Activated CD4-positive, alpha-beta memory T cell treated with anti-CD3 and anti-CD28 coated beads for 36 hours (primary cell): Measurements from ENCODE around the gene AAR2. TPM values are rescaled to one million over a fixed set of nuclear protein-coding genes. Genes with fewer than 3 reads are reported as not detected.

ENCODE experiments used
- CTCF ChIA-PET: fragments of 350-600 bp; sonication (Branson Sonifier 250); formaldehyde crosslinking; loops from one replicate; lab custom pipeline; 2021; ENCODE audit warnings: antibody characterized with exemption, inconsistent platforms; lab: Charles Lee
- POLR2A ChIA-PET: fragments of 350-600 bp; sonication (Branson Sonifier 250); formaldehyde crosslinking; loops from one replicate; lab custom pipeline; 2021; ENCODE audit warnings: antibody characterized with exemption; lab: Charles Lee
- DNase-seq: peaks from one replicate; pipeline ENCODE4 v3.0.0-alpha.2; 2020
- H3K27ac Mint-ChIP-seq: one replicate; pipeline ENCODE4 v1.8.0; 2021; ENCODE audit warnings: mixed read lengths
- H3K27me3 Mint-ChIP-seq: one replicate; pipeline ENCODE4 v1.8.0; 2021; ENCODE audit warnings: mixed read lengths
- H3K36me3 Mint-ChIP-seq: one replicate; pipeline ENCODE4 v1.8.0; 2021; ENCODE audit warnings: mixed read lengths
- H3K4me1 Mint-ChIP-seq: one replicate; pipeline ENCODE4 v1.8.0; 2021; ENCODE audit warnings: low read depth, mixed read lengths
- H3K4me3 Mint-ChIP-seq: one replicate; pipeline ENCODE4 v1.8.0; 2021; ENCODE audit warnings: mild to moderate bottlenecking, mixed read lengths
- H3K9me3 Mint-ChIP-seq: one replicate; pipeline ENCODE4 v1.8.0; 2021; ENCODE audit warnings: mixed read lengths
- intact Hi-C: fragments of 100-400 bp; cut with micrococcal nuclease; formaldehyde crosslinking; loops from one replicate; pipeline ENCODE4 v1.15.1; 2023
- total RNA-seq, 2 experiments: library from RNA; stranded (reverse); gene quantifications; one replicate each; pipeline ENCODE4 v1.2.3, GENCODE V29; 2021

Gene AAR2
- total RNA-seq, 2 experiments from 2014 or later, result 17.3 to 17.8 TPM

GRCh38 chr20:36219671-36220220 is 16.5 kb upstream of the AAR2 start:
- Mint-ChIP-seq H3K4me3 (no peak overlapping the region), H3K4me1 (no peaks in the 10 kb centered on the region), H3K27ac (no peak overlapping the region), H3K27me3 (no peaks in the 10 kb centered on the region), H3K9me3 (no peaks in the 10 kb centered on the region), H3K36me3 (no peaks in the 10 kb centered on the region)
- DNase-seq, result no peak
- ChIA-PET CTCF (interaction anchor here (0.8 kb wide), 1 partner anchor 20 kb away, joined by 3 read pairs; no protein-coding TSS in a partner anchor), POLR2A (no interaction called here)
- intact Hi-C loops, result no loop called here

GRCh38 chr20:36225666-36226065 is 10.6 kb upstream of the AAR2 start:
- H3K9me3 Mint-ChIP-seq, result no peaks in the 10 kb centered on the region
- H3K4me1 Mint-ChIP-seq, result no peaks in the 10 kb centered on the region
- POLR2A ChIA-PET, result no interaction called here
- no peak for DNase-seq
- intact Hi-C loops, result no loop called here
- H3K27ac Mint-ChIP-seq, result no peak overlapping the region
- peaks cover 4% of the 10 kb centered on the region for H3K27me3 Mint-ChIP-seq
- no peaks in the 10 kb centered on the region for H3K36me3 Mint-ChIP-seq
- no peak overlapping the region for H3K4me3 Mint-ChIP-seq
- CTCF ChIA-PET, result no interaction called here

- Mint-ChIP-seq H3K9me3 (no peaks in the 10 kb centered on the region), H3K27me3 (peaks cover 4% of the 10 kb centered on the region), H3K4me1 (no peaks in the 10 kb centered on the region), H3K27ac (no peak overlapping the region), H3K36me3 (no peaks in the 10 kb centered on the region), H3K4me3 (no peak overlapping the region)
- ChIA-PET CTCF (interaction anchor here (0.7 kb wide), 1 partner anchor 29 kb away, joined by 4 read pairs; no protein-coding TSS in a partner anchor), POLR2A (no interaction called here)
- intact Hi-C loops, result no loop called here
- no peak for DNase-seq
Observed at GRCh38 chr20:36228770-36229169, 7.5 kb upstream of the AAR2 start.

GRCh38 chr20:36230019-36230418 is 6.3 kb upstream of the AAR2 start:
- H3K4me1 Mint-ChIP-seq, result no peaks in the 10 kb centered on the region
- H3K4me3 Mint-ChIP-seq, result no peak overlapping the region
- no peaks in the 10 kb centered on the region for H3K36me3 Mint-ChIP-seq
- intact Hi-C loops, result no loop called here
- DNase-seq, result no peak
- POLR2A ChIA-PET, result interaction anchor here (0.6 kb wide), 1 partner anchor 324 kb away, joined by 3 read pairs; no protein-coding TSS in a partner anchor
- H3K9me3 Mint-ChIP-seq, result no peaks in the 10 kb centered on the region
- CTCF ChIA-PET, result no interaction called here
- no peak overlapping the region for H3K27ac Mint-ChIP-seq
- H3K27me3 Mint-ChIP-seq, result peaks cover 4% of the 10 kb centered on the region

- H3K27me3 Mint-ChIP-seq, result no peaks in the 10 kb centered on the region
- peaks cover 4% of the 10 kb centered on the region for H3K4me1 Mint-ChIP-seq
- no peak overlapping the region for H3K27ac Mint-ChIP-seq
- POLR2A ChIA-PET, result no interaction called here
- no peak for DNase-seq
- intact Hi-C loops, result no loop called here
- no peaks in the 10 kb centered on the region for H3K36me3 Mint-ChIP-seq
- H3K4me3 Mint-ChIP-seq, result no peak overlapping the region
- CTCF ChIA-PET, result no interaction called here
- H3K9me3 Mint-ChIP-seq, result no peaks in the 10 kb centered on the region
Observed at GRCh38 chr20:36231331-36231730, 4.9 kb upstream of the AAR2 start.

- peaks cover 32% of the 10 kb centered on the region for H3K4me1 Mint-ChIP-seq
- no peak overlapping the region for H3K4me3 Mint-ChIP-seq
- H3K36me3 Mint-ChIP-seq, result peaks cover 11% of the 10 kb centered on the region
- no peaks in the 10 kb centered on the region for H3K9me3 Mint-ChIP-seq
- H3K27ac Mint-ChIP-seq, result no peak overlapping the region
- no peak for DNase-seq
- CTCF ChIA-PET, result interaction anchor here (1.0 to 4.8 kb wide), 3 partner anchors 32 to 205 kb away, joined by 3 to 13 read pairs (median 3); no protein-coding TSS in a partner anchor
- POLR2A ChIA-PET, result no interaction called here
- H3K27me3 Mint-ChIP-seq, result no peaks in the 10 kb centered on the region
- intact Hi-C loops, result no loop called here
Observed at GRCh38 chr20:36234771-36235320, 1.4 kb upstream of the AAR2 start.

GRCh38 chr20:36236786-36237121 is 476 bp downstream of the AAR2 start:
- intact Hi-C loops, result no loop called here

GRCh38 chr20:36237477-36237876 is 1.2 kb downstream of the AAR2 start:
- no peak for DNase-seq
- H3K36me3 Mint-ChIP-seq, result peaks cover 23% of the 10 kb centered on the region
- H3K27me3 Mint-ChIP-seq, result no peaks in the 10 kb centered on the region
- POLR2A ChIA-PET, result interaction anchor here (1.2 kb wide), 1 partner anchor 12 kb away, joined by 3 read pairs; no protein-coding TSS in a partner anchor
- CTCF ChIA-PET, result interaction anchor here (0.7 to 4.8 kb wide), 7 partner anchors 12 to 649 kb away, joined by 3 to 13 read pairs (median 4); partner anchors contain the start of gene SCAND1
- no peaks in the 10 kb centered on the region for H3K9me3 Mint-ChIP-seq
- H3K27ac Mint-ChIP-seq, result peak overlapping the region; percentile 39
- H3K4me3 Mint-ChIP-seq, result peak overlapping the region; percentile 87
- intact Hi-C loops, result no loop called here
- H3K4me1 Mint-ChIP-seq, result peaks cover 36% of the 10 kb centered on the region

More at GRCh38 chr20:36236786-36237121, 476 bp downstream of the AAR2 start:
- no peak for DNase-seq
- Mint-ChIP-seq H3K4me1 (peaks cover 36% of the 10 kb centered on the region), H3K27me3 (no peaks in the 10 kb centered on the region), H3K9me3 (no peaks in the 10 kb centered on the region), H3K27ac (peak overlapping the region; percentile 39), H3K4me3 (peak overlapping the region; percentile 87), H3K36me3 (peaks cover 23% of the 10 kb centered on the region)
- ChIA-PET CTCF (interaction anchor here (1.0 to 4.8 kb wide), 7 partner anchors 21 to 282 kb away, joined by 3 to 13 read pairs (median 5); partner anchors contain the start of gene SCAND1), POLR2A (interaction anchor here (1.2 to 1.3 kb wide), 2 partner anchors 13 to 283 kb away, joined by 3 to 5 read pairs; partner anchors contain the start of gene SCAND1)

- Mint-ChIP-seq H3K4me3 (no peak overlapping the region), H3K27ac (no peak overlapping the region), H3K4me1 (peaks cover 36% of the 10 kb centered on the region), H3K9me3 (no peaks in the 10 kb centered on the region), H3K27me3 (no peaks in the 10 kb centered on the region), H3K36me3 (peaks cover 23% of the 10 kb centered on the region)
- no peak for DNase-seq
- CTCF ChIA-PET, result interaction anchor here (0.7 to 4.8 kb wide), 5 partner anchors 11 to 648 kb away, joined by 3 to 13 read pairs (median 4); no protein-coding TSS in a partner anchor
- POLR2A ChIA-PET, result interaction anchor here (1.2 kb wide), 1 partner anchor 11 kb away, joined by 3 read pairs; no protein-coding TSS in a partner anchor
- intact Hi-C loops, result no loop called here
Observed at GRCh38 chr20:36238153-36238552, 1.9 kb downstream of the AAR2 start.

- H3K9me3 Mint-ChIP-seq, result no peaks in the 10 kb centered on the region
- no peaks in the 10 kb centered on the region for H3K27me3 Mint-ChIP-seq
- intact Hi-C loops, result no loop called here
- POLR2A ChIA-PET, result no interaction called here
- H3K27ac Mint-ChIP-seq, result no peak overlapping the region
- no peak for DNase-seq
- peaks cover 27% of the 10 kb centered on the region for H3K36me3 Mint-ChIP-seq
- CTCF ChIA-PET, result interaction anchor here (0.6 to 4.8 kb wide), 2 partner anchors 36 to 201 kb away, joined by 3 to 13 read pairs; no protein-coding TSS in a partner anchor
- H3K4me3 Mint-ChIP-seq, result no peak overlapping the region
- peaks cover 36% of the 10 kb centered on the region for H3K4me1 Mint-ChIP-seq
Observed at GRCh38 chr20:36238760-36239159, 2.5 kb downstream of the AAR2 start.

GRCh38 chr20:36240076-36240475 is 3.8 kb downstream of the AAR2 start:
- Mint-ChIP-seq H3K4me1 (peaks cover 36% of the 10 kb centered on the region), H3K9me3 (no peaks in the 10 kb centered on the region), H3K27ac (no peak overlapping the region), H3K36me3 (peaks cover 31% of the 10 kb centered on the region), H3K27me3 (no peaks in the 10 kb centered on the region), H3K4me3 (no peak overlapping the region)
- intact Hi-C loops, result no loop called here
- ChIA-PET CTCF (no interaction called here), POLR2A (no interaction called here)
- no peak for DNase-seq

GRCh38 chr20:36241678-36242077 is 5.4 kb downstream of the AAR2 start:
- H3K4me3 Mint-ChIP-seq, result no peak overlapping the region
- no peaks in the 10 kb centered on the region for H3K27me3 Mint-ChIP-seq
- H3K4me1 Mint-ChIP-seq, result peaks cover 32% of the 10 kb centered on the region
- intact Hi-C loops, result no loop called here
- POLR2A ChIA-PET, result no interaction called here
- no peak for DNase-seq
- H3K27ac Mint-ChIP-seq, result no peak overlapping the region
- H3K9me3 Mint-ChIP-seq, result no peaks in the 10 kb centered on the region
- CTCF ChIA-PET, result no interaction called here
- peaks cover 36% of the 10 kb centered on the region for H3K36me3 Mint-ChIP-seq
